UCSD-AML1 (cell line): Measurements from ENCODE around the gene LIN54.
"Not testable (repeated sequence)": the region's sequence is repeated elsewhere in the genome, so short reads cannot be mapped to it uniquely, and the experiment has no call there.

Source experiments
- DNase-seq: peaks from one replicate; lab custom pipeline; 2025; ENCODE audit not compliant: unreplicated experiment; lab: John Stamatoyannopoulos, UW

Gene LIN54

DNA sequence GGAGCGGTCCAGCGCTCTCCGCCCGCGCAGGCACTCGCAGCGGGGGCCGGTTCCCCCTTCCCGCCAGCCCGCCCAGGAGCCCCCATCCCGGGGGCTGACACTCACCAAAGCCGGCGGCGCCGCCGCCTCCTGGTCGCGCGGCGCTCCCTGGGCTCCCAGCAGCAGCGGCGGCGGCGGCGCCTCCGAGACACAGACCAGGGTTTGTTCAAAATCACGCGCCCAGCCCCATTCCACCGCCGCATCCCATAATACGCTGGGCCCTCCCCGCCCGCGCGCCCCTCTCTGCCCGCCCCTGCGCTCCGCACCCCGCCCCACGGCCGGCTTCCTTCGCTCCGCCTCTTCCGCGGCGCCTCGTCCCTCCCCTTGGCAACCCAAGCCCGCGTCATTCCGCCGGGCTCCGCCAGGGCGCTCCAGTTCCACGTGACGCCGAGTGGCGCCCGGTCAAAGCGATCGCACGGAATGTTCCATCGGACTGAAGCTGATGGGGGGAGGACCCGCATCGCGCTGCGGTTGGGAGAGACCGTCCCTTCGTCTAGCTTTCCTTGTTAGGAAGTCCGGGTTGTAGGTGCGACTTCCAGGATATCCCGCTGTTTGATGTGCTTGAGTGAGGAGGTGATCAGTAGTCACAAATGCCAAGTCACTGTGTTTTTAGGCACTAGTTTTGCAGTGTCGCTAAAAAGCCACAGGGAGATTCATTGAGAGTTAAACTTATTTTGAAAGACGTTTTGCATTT is 2.2 kb upstream of the LIN54 start:
- peak; percentile 99 for DNase-seq

DNA sequence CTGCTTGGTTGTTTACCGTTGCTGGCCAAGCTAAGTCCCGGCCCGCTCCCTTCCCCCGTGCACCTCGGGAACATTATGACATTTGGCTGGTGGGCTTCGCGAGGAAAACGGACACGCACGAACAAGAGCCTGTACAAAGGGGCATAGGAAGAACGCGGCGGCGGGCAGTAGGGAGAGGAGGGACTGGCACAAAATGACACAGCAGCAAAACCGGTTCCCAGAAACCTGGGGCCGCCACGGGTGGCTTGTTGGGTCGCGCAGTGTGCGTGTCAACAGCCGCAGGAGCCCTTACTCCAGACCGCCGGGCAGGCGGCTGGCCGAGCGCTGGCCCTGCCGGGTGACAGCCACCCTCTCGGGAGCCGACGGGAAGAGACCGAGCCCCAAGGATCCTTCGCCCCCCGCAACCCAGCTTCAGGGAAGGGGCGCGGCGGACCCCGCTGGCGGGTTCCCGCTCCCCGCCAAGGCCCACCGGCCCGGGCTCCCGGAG is 1.6 kb upstream of the LIN54 start:
- DNase-seq: peak; percentile 47

DNA sequence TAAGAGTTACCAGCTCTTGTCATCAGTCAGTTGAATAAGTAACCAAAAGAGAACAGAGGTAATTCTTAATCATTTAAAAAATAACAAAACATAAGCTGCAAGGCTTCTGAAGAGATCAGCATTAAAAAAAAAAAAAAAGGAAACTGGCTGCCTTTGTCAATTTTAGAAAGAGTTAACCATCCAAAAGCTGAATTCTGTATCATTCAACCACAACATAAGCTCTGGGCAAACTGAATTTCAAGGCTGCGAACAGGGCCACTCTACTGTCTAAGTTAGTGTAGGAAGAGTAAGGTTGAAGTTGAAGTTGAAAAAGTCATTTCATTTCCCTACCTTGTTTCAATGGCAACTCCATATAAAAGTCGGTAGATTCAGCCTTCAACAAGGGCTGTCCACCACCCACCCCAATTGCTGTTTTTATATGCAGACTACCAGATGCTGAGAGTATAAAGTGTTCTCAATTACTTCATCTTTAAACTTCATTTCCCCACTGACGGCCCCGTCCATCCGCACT is 1.1 kb upstream of the LIN54 start:
- DNase-seq: no peak

DNA sequence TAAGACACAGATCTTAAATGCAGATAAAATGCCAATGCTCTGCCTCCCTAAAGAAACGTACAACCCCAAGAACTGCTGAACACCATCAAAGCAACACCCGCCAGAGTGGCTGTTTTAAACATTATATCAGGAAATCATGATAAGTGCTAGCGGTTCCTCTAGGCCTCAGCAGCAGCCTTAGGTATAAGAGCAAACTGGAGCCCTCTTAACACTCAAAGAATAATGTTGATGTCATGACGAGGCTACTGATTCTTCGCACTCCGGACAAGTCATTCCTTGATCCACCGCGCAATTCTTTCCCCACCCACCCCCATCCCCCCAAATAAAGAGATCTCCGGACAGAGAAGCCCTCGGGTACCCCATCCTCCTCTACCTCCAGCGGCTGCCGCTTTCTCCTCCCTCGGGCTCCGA is 507 bp downstream of the LIN54 start:
- DNase-seq: no peak

DNA sequence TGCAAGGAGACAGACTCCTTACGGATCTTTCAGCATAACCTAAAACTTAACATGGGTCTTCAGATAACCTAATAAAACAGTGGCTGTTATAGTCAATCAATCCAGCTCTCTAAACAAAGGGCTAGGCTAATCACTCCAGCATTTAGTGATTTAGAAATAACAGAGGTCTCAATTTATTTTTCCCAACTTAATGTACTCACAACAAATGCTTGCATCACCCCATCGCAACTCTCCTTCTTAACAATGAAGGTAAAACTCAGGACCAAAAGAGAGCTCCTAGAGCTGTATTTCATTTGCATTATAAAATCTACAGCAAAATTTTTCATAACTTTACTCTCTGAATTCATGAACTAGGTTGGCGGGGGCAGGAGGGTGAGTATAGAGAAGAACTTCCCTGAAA is 1.1 kb downstream of the LIN54 start:
- DNase-seq: no peak

DNA sequence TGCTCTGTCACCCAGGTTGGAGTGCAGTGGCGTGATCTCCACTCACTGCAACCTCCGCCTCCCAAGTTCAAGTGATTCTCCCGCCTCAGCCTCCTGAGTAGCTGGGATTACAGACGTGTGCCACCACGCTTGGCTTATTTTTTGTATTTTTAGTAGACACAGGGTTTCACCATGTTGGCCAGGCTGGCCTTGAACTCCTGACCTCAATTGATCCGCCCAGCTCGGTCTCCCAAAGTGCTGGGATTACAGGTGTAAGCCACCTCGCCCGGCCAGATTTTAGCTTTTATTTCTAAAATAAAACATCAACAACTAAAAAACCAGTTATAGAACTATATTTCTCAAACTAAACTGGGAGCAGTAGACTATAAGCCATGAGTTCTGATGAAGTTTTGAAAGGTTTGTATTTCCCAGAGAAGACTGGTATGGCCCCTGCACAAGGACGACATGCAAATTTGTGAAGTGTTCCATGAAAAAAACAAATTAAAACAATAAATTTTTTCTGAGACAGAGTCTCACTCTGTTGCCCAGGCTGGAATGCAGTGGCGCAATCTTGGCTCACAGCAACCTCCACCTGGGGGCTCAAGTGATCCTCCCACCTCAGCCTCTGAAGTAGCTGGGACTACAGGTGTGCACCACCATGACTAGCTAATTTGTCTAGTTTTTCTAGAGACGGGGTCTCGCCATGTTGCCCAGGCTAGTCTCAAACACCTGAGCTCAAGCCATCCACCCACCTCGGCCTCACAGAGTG is 7.4 kb downstream of the LIN54 start:
- not testable (repeated sequence) for DNase-seq

DNA sequence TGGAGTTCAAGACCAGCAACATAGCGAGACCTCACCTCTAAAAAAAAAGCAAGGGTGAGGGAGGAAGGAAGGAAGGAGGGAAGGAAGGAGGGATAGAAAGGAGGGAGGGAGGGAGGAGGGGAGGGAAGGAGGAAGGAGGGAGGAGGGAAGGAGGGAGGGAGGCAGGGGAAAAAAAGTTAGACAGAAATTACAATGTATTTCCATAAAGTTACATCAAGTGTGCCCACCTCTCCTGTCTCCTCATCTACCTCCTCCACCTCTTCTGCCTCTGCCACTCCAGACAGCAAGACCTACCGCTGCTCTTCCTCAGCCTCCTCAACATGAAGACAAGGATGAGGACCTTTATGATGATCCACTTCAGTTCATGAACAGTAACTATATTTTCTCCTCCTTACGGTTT is 8.3 kb downstream of the LIN54 start:
- no peak for DNase-seq

DNA sequence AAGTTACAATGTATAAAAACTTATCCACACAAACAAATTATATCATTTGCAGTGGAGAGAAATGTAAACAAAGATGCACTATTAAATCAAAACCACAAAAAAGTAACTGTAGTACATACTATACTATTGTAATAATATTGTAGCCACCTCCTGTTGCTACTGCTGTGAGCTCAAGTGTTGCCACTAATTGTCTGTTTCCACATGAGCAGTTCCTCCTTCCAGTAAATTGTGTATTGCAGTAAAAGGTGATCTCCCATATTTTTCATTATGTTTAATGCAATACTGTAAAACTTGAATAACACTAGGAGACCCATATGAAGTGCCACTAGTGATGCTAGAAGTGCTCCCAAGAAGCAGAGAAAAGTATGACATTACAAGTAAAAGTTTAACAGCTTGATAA is 11.7 kb downstream of the LIN54 start:
- no peak for DNase-seq

DNA sequence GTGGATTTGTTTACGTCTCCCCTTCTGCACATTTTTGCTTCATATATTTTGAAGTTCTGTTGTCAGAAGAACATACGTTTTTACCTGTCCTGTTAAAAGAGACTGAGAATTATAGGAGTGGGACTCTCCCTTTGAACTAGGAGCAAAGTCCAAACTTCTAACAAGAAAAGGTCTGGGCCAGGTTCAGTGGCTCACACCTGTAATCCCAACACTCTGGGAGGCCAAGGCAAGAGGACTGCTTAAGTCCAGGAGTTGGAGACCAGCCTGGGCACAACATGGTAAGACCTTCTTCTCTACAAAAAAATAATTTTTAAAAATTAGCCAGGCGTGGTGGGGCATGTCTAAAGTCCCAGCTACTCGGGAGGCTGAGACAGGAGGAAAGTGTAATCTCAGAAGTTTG is 15.8 kb downstream of the LIN54 start:
- no peak for DNase-seq

DNA sequence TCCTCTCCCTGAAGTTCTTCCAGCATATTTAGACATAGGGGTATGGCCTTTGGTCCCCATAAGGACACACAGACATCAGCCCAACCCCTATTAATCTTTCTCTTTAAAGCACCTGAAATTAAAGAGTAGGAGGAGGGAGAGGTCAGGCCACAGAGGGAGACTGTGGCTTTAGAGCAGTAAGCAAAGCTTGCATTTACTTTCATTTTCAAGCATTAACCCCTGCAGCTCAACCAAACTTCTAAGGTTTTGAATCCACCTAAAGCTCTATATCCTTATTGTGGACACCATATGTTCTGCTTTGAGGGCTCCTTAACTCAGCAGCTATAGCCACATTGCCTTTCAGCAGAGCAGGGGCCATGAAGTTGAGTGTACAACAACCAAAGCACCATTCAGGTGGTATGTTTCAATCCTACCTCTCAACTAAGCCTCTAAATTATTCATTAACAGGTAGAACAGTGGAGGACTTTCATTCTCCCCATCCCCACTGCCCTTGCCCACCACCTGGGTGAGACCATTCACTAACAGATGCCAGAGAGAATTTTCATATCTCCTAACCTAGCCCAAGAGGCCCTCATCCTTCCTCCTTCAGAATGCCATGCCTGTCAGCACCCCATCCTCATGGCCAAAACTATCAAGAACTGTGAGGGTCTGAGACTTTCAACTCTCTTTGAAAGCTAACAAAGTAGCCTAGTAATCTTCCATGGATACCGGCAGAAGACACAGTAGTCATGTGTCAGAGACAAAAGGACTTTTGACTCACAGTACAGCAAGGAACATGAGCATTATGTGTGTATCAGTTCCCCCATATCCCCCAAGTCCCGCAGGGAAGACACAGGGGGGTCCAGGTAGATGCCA is 20.8 kb downstream of the LIN54 start:
- no peak for DNase-seq

DNA sequence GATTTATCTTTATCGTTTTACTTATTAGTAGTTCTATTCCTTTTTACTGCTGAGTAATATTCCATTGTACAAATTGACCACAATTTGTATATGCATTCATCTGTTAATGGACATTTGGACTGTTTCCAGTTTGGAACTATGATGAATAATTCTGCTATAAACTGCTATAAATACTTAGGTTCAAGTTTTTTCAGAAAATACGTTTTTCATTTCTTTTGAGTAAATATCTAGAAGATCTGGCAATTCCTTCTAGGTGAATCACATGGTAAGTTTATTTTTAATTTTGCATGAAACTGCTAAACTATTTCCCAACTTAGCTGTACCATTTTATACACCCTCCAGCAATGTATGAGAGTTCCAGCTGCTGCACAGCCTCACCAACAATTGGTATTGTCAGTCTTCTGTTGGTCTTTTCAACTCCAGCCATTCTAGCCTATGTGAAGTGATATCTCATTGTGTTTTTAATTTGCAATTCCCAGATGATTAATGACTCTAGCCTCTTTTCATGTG is 22.2 kb downstream of the LIN54 start:
- no peak for DNase-seq

DNA sequence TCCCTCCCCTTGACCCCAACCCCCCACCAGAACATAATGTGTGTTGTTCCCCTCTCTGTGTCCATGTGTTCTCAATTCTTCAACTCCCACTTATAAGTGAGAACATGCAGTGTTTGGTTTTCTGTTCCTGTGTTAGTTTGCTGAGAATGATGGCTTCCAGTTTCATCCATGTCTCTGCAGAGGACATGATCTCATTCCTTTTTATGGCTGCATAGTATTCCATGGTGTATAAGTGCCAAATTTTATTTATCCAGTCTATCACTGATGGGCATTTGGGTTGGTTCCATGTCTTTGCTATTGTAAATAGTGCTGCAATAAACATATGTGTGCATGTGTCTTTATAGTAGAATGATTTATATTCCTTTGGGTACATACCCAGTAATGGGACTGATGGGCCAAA is 23.1 kb downstream of the LIN54 start:
- DNase-seq: not testable (repeated sequence)

DNA sequence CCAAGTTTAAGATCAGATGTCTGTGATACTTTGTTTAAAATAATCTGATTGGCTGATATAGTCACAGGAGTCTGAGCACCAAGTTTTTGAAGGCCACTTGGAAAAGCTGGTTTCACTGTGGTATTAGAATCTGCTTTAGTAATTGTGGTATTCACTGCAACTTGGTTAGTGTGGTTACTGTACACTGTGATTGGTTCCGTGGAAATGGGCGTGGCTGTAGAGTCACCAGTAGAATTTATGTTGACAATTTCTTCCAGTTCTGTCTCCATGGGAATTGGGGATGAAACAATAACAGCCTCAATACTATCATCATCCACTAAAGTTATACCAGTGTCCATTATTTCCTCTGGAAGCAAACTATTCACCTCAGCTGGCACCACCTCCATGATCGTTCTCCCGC is 26.2 kb downstream of the LIN54 start:
- DNase-seq: no peak

DNA sequence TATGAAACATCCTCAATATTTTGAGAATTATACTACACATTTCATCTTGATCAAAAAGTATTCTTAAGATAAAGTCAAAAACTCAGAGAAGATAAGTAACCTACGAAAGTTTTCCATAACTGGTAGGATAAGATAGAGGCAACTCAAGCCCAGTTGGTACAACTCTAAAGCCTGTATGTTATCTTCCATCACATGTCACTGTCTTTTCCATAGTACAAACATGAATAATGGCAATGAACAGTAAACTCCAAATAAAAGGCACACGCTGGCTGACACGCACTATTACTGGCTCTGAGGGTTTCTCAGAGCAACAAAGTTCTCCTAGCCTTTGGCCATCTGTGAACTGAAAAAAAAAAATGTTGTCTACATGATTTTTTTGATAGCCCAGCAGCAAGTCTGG is 27.2 kb downstream of the LIN54 start:
- DNase-seq: no peak

DNA sequence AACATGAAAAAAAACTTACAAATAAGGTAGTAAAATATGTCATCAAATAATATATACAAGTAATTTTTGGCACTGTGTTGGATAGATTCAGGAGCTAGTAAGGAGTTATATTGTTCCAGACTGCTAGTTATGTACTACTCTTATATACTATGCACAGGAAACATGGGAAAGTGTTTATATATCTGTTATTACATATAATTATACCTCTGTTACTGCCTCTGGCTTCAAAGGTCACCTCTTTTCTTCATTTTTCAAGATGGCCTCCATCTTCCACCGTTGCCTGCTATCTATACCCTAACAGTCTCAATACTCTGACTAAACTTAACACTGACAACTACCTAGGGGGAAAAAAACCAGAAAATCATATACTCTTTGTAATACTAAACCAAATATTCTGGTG is 29.5 kb downstream of the LIN54 start:
- DNase-seq: no peak

DNA sequence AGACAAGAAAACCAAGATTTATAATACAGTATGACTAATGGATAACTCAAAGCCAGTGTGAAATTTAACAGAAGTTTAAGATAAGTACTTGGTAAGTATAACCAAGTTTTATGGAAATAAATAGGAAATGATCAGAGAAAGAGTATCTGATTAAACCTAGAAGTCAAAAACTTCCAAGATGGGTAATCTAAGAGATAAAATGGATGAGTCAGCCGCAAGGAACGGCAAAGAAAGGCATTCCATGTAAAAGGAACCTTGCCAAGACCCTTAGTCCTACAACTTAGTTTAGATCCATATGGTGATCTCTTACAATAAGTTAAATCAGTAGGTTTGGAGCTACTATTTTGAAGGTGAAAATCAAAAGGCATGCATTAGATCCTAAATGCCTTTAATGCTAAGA is 34.8 kb downstream of the LIN54 start:
- DNase-seq: no peak

DNA sequence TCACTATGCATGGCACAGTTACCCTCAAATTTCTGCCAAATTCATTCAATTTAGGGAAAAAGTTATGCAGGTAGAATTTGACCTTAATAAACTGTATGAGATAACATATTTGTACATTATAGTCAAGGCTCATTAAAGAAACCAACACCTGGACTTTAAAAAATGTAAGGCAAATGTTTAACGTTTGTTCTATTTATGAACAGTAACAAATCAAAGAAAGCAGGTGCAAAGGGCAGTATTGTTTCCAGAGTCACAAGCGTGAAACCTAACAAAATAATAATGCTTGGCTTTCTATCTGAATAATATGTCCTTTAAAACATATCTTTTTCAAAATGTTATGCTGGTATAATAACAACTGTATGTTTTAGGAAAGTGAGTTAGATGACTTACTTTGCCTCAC is 41.2 kb downstream of the LIN54 start:
- no peak for DNase-seq

DNA sequence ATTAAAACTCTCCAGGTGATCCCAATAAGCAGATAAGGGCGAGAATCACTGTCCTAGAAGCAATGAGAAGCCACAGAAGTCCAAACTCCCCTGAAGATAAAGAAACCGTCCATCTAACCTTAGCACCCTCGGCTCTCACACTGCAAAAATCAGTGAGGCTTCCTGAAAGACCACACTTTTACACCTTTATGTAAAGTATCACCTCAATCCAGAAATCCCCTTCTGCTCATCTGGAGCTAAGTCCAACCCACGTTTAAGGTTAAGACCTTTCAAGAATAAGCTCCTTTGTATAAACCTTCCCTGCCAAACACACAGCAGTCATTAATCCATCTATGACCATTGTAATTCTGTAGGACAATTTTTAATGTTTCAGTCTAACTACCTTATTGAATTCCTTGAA is 41.7 kb downstream of the LIN54 start:
- no peak for DNase-seq

DNA sequence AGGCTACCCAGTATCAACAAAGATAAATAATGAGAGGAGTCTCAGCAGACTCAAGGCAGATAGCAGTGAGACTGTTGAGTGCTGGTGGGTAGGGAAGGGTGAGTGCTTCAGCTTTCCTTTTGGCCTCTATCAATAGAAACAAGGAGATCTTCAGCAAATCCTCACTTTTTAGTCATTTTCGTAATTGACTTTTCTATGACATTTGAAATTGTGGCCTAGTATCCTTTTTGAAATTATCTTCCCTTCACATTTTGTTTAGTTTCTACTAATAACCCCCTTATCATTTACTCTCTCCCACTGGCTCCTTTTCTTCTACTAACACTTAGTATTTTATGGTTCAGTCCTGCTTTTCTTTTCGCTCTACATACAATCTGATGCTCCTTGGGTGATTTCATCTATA is 44.9 kb downstream of the LIN54 start:
- no peak for DNase-seq

DNA sequence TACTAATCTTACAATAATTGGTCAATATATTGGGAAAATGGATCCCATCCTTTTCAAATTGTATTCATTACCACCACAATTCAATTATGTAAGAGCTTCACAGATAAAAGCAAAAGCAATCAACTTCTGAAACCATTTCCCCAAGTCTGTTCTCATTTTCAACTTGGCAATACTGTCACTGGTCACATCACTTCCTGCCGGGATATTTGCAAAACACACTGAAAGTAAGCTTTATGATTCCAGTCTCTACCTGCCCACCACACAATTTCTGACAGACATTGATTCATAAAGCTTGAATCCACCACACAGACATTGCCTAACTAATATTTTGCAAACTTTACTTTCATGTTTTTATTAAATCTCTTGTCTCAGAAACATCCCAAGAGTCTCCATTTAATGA is 53.6 kb downstream of the LIN54 start:
- no peak for DNase-seq

DNA sequence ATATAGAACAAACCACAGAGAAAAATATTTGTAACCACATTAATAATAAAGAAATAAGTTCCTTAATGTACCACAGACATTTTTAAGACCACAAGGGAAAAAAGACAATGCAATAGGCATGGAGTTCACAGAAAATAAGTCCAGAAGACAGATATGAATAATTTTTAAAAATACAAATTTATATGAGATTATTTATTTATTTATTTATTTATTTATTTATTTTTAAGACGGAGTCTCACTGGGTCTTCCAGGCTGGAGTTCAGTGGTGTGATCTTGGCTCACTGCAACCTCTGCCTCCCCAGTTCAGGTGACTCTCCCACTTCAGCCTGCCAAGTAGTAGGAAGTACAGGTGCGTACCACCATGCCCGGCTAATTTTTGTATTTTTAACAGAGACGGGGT is 56.4 kb downstream of the LIN54 start:
- no peak for DNase-seq
